Renal cortex interstitium (tissue), 11 donors: ENCODE data around the gene CFAP20. TPM values are rescaled to one million over a fixed set of nuclear protein-coding genes. Genes with fewer than 3 reads are reported as not detected.

Experiments used
- DNase-seq, 11 donors: peaks; one replicate each; pipeline ENCODE4 v3.0.0-alpha.2; 2013; ENCODE audit warnings: low read depth in 9 of 11, low spot score in 4 of 11; ENCODE audit errors: extremely low read depth in 1 of 11
- polyA plus RNA-seq, 3 donors: library from polyadenylated mRNA; unstranded; fragments of 120-200 nt; gene quantifications; one replicate each; pipeline ENCODE4 v1.2.1, GENCODE V29; 2013; ENCODE audit not compliant: insufficient read length in 3 of 3

CFAP20 gene
- polyA plus RNA-seq, 3 donors, result 63.9 to 67.7 (median 65.3) TPM

DNA sequence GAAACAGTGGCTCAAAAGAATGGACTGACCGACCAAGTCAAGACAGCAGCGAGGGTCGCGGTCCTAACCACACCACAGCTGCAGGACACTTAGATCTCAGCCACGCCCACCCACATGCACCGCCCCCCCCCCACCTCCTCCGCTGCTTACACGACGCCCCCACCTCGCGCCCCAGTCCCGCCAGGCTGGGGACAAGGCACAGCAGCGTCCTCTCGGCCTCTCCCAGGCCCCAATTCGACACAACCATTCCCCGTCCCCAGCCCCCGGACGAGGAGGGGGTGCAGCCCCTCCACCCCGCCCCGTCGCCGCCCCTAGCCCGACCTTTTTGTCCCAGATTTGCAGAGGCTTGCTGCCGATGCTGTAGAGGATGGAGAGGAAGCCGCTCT lies 477 bp downstream of the CFAP20 start:
- DNase-seq, result peak in 4 of 11 donors; percentile 20 to 36 (median 31)

DNA sequence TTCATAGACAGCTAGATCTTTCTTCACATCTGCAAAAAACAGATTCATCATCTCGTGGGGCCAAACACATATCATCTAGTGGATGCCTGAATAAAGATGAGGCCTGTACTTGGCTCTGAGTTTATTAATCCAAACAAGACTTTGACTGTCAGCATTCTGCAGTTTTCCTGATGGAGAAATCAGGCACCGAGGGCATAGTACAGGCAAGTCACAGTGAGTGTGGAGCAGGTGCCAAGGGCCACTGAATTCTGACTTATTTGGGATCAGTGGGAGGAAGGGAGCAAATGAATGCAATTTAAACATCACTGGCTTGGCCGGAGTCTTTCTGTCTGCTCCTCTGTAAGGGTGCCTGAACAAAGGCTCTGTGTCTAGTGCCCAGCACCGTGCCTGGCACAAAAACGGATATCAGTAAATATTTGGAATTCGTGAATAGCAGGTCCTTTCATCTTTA lies 975 bp downstream of the CFAP20 start:
- no peak for DNase-seq

DNA sequence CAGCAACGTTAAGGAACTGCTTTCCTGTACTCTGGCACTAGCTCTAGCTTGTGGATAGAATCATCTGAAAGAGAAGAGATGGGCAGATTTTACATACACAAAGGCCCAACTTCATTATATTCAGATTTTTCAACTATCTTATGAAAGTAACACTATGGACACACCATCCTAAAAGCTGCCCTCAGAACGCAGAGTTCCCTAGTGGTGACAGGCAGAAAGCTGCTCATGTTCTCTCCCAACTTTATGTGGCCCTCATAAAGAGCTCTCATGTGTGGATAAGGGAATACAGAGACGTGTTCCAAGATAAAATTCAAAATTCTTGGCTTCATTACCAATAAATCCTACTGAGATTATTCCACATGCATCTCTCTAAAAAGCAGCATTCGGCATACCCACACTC lies 1.5 kb downstream of the CFAP20 start:
- DNase-seq, result no peak

DNA sequence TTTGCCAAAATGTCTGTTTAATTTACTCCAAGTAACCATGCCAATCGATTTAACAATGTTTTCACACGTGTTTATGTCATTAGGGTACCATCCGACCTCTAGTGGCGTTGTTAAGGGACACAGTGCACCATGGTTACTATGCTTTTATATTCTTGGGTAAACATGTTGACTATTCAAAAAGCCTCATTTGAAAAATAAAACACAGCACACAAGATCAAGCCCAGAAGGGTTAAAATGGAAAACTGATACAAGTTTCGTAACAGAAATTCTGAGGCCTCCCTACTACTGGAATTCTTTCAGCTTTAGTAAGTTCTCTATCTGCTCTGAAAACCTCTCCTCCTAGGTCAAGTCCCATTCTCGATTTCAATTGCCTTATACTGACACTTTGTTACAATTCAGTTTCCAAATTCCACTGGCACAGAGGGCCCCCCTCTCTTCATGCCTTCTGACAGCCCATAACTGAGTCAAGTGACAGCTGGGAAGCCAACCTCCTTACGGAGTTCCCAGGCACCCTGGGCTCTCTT lies 2.1 kb downstream of the CFAP20 start:
- peak in 1 of 11 donors; percentile 39 for DNase-seq

DNA sequence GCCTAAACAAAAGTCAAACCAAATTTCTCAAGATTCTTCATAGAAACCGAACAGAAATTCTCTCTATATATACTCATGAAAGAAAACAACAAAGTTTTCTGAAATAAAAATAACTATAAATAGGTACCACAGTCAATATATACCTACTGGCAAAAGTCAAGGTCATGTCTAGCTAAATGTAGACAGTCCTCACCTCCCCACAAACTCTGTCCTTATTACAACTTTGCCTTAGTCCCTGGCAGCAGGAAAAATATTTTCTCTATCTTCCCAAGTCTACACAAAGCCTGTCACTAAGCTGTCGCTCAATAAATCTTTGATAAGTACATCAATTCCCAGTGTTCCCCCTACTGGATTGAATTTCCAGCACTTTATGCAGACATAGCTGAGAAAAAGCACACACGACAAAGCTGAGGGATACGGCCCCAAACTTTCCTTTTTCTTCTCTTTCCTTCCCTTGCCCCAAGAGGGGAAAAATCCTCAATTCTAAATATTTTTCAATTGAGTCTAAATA lies 2.7 kb downstream of the CFAP20 start:
- DNase-seq, result no peak

DNA sequence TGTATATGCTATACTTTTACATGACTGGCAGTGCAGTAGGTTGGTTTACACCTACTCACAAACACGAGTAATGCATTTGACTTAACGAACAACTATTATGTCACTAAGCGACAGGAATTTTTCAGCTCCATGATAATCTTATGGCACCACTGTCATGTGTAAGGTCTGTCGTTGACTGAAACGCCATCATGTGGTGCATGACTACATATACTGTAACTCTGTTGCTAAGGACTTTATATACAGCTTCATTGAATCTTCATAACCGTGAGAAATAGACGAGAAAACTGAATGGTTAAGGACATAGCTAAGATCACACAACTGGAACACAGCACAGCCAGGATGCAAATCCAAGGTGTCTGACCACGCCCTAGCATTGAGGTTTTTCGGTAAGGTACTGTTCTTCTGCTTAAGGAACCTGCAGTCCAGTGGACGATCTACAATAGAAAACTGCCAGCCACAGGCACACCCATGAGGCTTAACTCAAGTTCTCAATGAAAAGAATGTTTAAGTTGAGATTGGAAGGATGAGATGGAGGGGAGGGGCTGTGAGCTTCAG lies 3.3 kb downstream of the CFAP20 start:
- DNase-seq, result no peak

DNA sequence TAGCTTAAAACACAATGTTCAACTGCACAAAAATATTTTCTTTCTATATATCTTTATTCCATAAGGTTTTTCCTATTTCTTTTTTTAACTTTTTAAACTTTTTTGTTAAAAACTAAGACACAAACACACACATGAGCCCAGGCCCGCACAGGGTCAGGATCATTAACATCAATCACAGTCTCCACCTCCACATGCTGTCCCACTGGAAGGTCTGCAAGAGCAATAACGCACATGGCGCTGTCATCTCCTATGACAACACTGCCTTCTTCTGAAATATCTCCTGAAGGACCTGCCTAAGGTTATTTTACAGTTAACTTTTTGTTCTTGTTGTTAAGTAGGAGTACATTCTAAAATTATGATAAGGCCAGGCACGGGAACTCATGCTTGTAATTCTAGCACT lies 4.1 kb downstream of the CFAP20 start:
- DNase-seq, result no peak

DNA sequence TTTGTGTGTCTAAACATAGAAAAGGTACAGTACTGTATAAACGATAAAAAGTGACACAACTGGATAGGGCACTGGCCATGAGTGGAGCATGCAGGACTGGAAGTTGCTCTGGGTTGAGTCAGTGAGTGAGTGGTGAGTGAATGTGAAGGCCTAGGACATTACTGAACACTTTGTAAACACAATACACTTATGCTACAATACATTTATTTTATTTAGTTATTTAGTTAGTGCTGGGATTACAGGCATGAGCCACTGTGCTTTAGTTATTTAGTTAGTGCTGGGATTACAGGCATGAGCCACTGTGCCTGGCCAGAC lies 4.6 kb downstream of the CFAP20 start:
- no peak for DNase-seq

DNA sequence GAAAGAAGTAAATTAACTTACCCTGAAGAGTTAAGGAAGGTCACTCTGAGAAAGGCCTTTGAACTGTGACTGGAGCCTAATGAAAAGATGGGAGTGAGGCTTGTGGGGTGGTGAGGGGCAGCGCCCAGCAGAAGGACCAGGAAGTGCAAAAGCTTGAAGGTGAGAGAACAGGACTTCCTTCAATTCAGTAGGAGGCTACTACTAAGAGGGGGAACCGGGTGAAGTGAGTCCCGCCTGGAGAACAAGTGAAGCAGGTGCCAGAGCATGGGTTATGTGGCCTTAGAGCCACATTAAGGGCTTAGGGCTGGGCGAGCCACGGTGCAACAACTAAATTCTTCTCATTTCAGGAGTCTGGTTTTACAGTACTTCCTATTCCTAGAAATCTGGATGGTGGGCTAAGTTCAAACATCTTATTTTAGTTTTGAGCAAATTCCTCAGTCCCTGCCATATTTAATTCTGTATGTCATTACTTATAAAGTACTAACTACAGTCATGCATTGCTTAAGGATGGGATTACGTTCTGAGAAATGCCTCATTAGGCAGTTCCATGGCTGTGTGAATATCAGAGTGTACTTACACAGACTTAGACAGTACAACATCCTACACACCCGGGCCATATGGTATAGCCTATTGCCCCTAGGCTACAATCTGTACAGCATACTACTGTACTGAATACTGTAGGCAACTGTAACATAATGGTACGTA lies 5.1 kb downstream of the CFAP20 start:
- DNase-seq, result no peak

DNA sequence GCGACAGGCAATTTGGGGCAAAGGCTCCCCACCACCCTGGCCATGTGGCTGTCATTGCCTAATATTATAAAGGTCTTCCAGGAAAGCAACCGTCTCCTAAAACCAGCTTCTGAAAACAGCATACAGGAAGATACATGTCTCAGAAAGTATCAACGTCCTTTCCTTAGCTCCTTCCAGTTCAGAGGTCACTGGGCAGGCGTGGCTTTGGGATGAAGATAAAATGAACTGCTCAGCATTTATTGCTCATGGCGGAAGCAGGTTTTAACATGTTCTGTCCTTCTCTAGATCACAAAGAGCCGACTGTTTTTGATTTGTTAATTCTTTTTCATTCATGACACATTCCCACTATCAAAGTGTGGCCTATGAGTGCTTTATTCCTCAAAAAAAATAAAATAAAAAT lies 8.0 kb downstream of the CFAP20 start:
- DNase-seq, result no peak

DNA sequence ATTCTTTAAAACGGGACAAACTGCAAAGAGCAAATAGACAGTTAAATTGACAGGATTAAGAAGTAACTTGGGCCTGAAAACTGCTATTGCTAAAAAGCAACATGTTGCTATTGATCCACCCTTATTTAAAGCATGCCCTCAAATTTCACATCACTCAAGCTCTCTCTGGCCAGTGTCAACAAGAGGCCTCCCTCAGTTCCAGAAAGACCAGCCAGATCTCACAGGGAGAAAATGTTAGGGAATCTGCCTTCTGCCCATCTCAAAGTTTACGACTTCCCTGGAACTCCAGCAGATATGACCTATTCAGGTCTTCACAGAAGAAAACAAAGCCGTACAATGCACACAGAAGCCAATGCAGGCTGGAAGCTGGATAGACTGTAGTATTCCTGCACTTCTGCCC lies 8.9 kb downstream of the CFAP20 start:
- DNase-seq, result no peak

DNA sequence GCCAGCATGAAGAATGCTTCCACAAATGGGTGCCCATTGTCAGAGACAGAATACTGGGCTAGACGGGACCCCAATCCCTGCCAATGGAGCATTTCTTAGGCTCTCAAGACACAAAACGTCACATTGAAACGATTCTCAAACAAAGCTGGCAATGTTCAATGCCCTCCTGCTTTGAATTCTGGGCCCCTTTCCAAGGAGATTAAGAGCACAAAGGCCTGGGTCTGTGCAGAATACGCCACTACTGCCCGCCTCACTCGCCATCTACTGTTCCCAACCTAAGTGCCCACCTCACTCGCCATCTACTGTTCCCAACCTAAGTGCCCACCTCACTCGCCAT lies 9.7 kb downstream of the CFAP20 start:
- DNase-seq, result no peak

DNA sequence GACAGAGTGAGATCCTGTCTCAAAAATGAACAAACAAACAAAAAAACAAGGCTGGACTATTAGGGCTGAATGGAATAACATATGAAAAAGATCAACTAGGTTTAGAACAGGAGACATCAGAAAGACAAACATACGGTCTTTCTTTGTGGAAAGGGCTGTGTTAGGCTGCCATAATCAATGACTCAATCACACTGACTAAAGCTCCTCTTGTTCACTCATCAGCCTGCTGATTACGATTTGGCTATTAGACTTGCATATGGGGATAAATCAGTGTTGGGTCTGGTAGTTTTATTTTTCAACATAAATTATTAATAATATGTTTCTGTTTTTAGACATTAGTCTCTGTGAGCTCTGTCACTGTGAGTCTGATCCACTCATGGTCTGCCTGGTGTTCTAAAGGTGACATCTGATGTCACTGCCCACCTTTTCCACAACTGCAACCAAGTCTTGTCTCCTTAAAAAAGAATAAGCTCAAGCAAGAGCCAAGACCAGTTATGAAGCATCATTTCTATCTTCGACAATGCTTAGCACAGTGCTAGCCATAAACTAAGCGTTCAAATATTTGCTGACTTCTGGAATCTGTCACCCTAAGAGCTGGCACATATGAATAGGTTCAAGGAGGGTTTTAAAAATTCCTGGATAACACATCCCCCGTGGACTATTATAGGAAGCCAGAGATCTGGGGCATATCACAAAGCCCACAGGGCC lies 10.2 kb downstream of the CFAP20 start:
- DNase-seq, result no peak

DNA sequence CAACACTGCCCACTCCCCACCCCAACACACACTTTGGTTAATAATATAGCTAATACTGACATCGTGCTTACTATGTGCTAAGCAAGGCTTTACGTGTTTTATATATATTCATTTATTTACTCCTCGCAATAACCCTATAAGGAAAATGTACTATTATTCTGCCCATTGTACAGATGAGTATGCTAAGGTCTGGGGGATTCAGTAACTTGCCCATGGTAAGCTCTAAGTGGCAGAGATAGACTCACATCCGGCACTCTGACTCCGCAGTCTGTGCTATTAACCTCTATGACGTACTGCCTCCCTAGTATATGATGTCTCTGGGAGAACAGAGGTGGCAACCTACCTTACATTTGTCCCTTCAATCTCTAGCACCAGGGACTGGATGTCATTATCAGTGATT lies 12.7 kb downstream of the CFAP20 start:
- DNase-seq, result no peak

DNA sequence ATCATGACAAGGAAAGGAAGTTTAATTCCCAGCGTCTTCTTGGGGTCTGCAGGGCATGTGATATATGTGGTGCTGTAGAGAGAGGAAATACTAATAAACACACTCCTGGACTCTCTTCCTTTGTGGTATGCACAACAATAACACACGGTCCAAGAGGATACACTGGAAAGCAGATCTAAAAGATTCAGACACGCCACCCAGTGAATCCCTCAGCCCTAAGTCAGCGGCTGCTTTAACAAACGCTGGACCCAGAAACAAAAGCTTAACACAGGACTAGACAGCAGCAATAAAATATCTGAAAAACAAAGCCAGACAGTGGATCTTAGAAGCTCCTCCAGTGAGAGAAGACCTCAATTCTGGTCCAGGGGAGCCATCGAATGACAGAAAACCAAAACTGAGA lies 13.1 kb downstream of the CFAP20 start:
- no peak for DNase-seq

DNA sequence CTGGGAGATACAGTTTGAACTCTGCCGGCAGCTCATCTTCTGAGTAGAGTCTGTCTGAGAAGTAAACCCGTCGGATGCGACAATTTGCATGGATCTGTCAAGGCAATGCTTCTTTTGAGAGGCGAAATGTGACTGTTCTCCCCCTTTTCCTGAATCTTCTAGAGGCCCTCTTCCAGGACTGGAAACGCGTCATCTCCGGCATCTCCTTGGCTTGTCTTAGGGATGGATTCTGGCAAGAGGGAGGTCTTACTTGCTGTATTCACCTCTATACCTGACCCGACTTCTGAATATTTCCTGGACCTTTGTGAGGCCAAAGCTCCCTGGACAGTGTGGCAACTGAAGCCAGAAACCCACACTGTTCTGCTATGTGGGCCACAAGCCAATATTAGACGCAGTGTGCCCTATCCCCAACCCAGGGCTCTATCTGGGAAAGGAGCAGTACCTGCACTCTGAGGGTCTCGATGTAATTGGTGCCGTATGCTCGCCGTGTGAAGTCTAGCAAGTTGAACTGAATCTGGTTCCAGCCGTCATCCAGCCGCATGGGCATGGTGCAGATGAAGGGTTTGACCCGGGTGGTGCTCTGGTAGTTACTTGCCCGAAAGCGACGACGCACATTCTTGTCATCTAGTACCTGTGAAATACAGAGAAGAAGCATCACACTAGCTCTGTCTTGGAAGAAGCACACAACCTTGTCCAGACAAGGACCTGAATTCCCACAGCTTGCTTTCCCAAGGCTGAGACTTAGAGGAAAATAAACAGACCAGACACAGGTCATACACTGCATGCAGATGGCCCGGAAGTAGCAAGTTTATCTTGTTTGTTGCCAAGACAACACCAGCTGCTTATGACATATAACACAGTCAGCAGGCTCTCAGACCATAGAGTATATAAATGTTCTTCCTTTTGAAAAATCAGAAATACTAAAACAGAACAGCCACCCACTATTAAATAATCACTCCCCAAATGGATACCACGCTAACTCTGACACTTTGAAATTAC lies 14.1 kb downstream of the CFAP20 start:
- no peak for DNase-seq

DNA sequence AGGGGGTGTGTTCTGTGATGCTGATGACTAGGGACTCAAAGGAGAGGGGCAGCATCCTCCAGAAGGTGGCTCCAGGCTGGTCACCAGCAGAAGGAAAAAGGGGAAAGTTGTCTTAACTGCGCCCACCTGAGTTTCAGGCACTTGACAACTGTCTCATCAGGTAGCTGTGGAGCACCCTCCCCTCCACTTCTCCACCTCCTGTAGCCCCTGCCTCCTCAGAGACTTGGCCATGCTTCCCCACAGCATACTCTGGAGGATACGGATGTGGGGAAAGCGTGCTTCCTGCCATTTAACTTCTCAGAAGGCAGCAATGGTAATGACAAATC lies 17.9 kb downstream of the CFAP20 start:
- no peak for DNase-seq

DNA sequence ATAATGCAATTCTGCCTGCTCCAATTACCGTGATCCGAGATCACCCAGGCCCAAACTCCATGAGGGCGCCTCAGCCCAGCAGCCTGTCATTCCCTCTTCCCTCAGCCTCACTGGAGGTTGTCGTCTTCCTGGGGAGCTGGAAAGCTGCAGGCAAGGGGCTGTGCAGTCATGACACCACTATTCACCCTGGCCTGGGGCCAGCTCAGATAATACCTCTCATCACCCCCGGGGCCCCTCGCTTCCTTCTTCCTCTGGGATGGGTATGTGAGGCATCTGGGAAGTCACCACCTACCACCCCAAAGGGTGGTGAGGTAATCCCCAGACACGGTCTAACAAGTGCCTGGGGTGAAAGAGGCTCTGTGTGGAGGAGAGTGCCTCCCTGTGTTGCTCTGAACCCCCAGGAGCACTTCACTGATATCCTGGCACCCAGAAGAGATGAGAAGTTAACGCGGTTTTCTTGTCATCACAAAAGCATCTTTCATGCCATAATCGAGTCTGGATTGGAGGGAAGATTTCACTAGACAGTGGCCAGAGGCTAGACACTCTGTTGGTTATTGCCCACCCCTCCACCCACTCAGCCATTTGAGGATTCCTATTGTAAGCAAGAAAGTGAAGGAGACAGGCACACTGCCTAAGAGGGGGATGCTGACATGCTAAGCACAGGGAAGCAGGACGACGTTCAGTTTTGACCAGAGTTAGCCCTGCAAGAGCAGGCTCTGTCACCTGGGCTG lies 18.4 kb downstream of the CFAP20 start:
- DNase-seq, result no peak

DNA sequence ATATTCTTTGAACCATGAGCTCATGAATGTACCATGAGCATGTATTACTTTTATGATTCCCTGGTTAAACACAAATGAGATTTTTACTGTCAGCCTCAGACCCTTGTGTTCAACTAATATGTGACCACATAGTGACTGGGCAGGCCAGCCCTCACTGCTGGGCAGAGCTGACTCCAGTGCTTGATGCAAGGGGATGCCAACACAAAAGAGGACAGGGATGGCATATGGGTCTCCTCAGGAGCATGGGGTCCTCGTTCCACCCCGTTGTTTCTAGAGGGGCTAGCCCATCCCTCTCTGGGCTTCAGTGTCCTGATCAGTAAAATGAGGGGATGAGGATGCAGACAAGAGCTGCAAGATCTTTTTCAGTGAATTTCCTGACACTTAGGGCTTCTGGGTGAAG lies 19.3 kb downstream of the CFAP20 start:
- no peak for DNase-seq
